IMR-90 (cell line): ENCODE data around the gene C14orf180. TPM values are rescaled to one million over a fixed set of nuclear protein-coding genes. Genes with fewer than 3 reads are reported as not detected.

Experiments used
- ATAC-seq: fragments of 200-7000 bp; cut with Tn5 transposase; 2 replicates; pipeline ENCODE4 v1.9.1; 2020; ENCODE audit warnings: low read depth, mild to moderate bottlenecking, moderate library complexity
- BruUV-seq: library from RNA; stranded (reverse); fragments of 400-500 nt; replicated peaks from 2 replicates; lab custom pipeline; 2021; lab: Mats Ljungman, UMichigan
- CTCF ChIA-PET: fragments of 300-600 bp; formaldehyde crosslinking; extraction: SDS; loops from one replicate; lab custom pipeline; 2021; ENCODE audit warnings: antibody characterized with exemption; lab: Yijun Ruan, JAX
- POLR2A ChIA-PET: fragments of 300-600 bp; sonication (Branson Sonifier 250); formaldehyde crosslinking; loops from one replicate; lab custom pipeline; 2022; ENCODE audit warnings: antibody characterized with exemption; ENCODE audit not compliant: unreplicated experiment; lab: Charles Lee
- DNase-seq: peaks from one replicate; pipeline ENCODE4 v3.0.0; 2013
- H2AFZ ChIP-seq: replicated peaks from 2 replicates; pipeline ENCODE3; 2013; ENCODE audit warnings: low read length, mild to moderate bottlenecking; ENCODE audit not compliant: poor library complexity
- H2AK5ac ChIP-seq: 2 replicates; pipeline ENCODE4 v1.6.1; 2013; ENCODE audit warnings: low read depth, low read length, inconsistent platforms
- H2AK9ac ChIP-seq: replicated peaks from 2 replicates; pipeline ENCODE3; 2013; ENCODE audit warnings: mild to moderate bottlenecking, low read depth, low read length, moderate library complexity; ENCODE audit not compliant: poor library complexity
- H2BK120ac ChIP-seq: 2 replicates; pipeline ENCODE4 v1.6.1; 2013; ENCODE audit warnings: low read depth, low read length, inconsistent platforms
- H2BK15ac ChIP-seq: 3 replicates; pipeline ENCODE4 v1.6.1; 2013; ENCODE audit warnings: low read depth, low read length, inconsistent platforms
- H2BK20ac ChIP-seq: 2 replicates; pipeline ENCODE4 v1.6.1; 2013; ENCODE audit warnings: low read depth, mild to moderate bottlenecking, inconsistent platforms, low read length, moderate library complexity
- H2BK5ac ChIP-seq: 2 replicates; pipeline ENCODE4 v1.6.1; 2013; ENCODE audit warnings: mild to moderate bottlenecking, low read depth, low read length, inconsistent platforms; ENCODE audit not compliant: poor library complexity, severe bottlenecking
- H3K14ac ChIP-seq: replicated peaks from 2 replicates; pipeline ENCODE4 v1.6.1; 2013; ENCODE audit warnings: low read depth, low read length, inconsistent platforms
- H3K18ac ChIP-seq: 2 replicates; pipeline ENCODE4 v1.6.1; 2013; ENCODE audit warnings: low read depth, low read length, control low read depth
- H3K23ac ChIP-seq: 2 replicates; pipeline ENCODE4 v1.6.1; 2013; ENCODE audit warnings: low read depth, low read length, inconsistent platforms
- H3K27ac ChIP-seq: 2 replicates; pipeline ENCODE4 v1.5.1; 2013; ENCODE audit warnings: mild to moderate bottlenecking, control low read depth, low read length; ENCODE audit not compliant: insufficient read depth
- H3K27me3 ChIP-seq: 2 replicates; pipeline ENCODE4 v1.6.1; 2013; ENCODE audit warnings: low read length; ENCODE audit not compliant: control insufficient read depth, insufficient read depth
- H3K36me3 ChIP-seq: 2 replicates; pipeline ENCODE4 v1.6.1; 2013; ENCODE audit warnings: low read length, mixed read lengths; ENCODE audit not compliant: control insufficient read depth, insufficient read depth
- H3K4ac ChIP-seq: 2 replicates; pipeline ENCODE4 v1.6.1; 2013; ENCODE audit warnings: low read depth, low read length, inconsistent platforms
- H3K4me1 ChIP-seq: 2 replicates; pipeline ENCODE4 v1.6.1; 2013; ENCODE audit warnings: low read length, mixed read lengths; ENCODE audit not compliant: control insufficient read depth, insufficient read depth
- H3K4me2 ChIP-seq: 2 replicates; pipeline ENCODE4 v1.6.1; 2013; ENCODE audit warnings: low read depth, mild to moderate bottlenecking, control low read depth, low read length, moderate library complexity
- H3K4me3 ChIP-seq: 2 replicates; pipeline ENCODE4 v1.5.1; 2013; ENCODE audit warnings: low read depth, mild to moderate bottlenecking, control low read depth, low read length, moderate library complexity; ENCODE audit not compliant: insufficient read depth
- H3K56ac ChIP-seq: 2 replicates; pipeline ENCODE4 v1.6.1; 2013; ENCODE audit warnings: low read length, inconsistent platforms; ENCODE audit not compliant: insufficient read depth; ENCODE audit errors: extremely low read depth
- H3K79me1 ChIP-seq, 2 experiments: 2 replicates each; pipeline ENCODE4 v1.6.1; 2013; ENCODE audit warnings: low read length in 2 of 2, inconsistent platforms in 1 of 2, low read depth in 1 of 2
- H3K9ac ChIP-seq: 2 replicates; pipeline ENCODE4 v1.6.1; 2013; ENCODE audit warnings: low read depth, low read length, control low read depth
- H3K9me1 ChIP-seq: 2 replicates; pipeline ENCODE4 v1.6.1; 2013; ENCODE audit warnings: low read length, inconsistent platforms; ENCODE audit not compliant: insufficient read depth
- H3K9me3 ChIP-seq: 2 replicates; pipeline ENCODE4 v1.6.1; 2013; ENCODE audit warnings: low read length; ENCODE audit not compliant: control insufficient read depth, insufficient read depth
- H4K20me1 ChIP-seq: 2 replicates; pipeline ENCODE4 v1.6.1; 2013; ENCODE audit warnings: low read length, inconsistent platforms; ENCODE audit not compliant: insufficient read depth
- H4K5ac ChIP-seq: 2 replicates; pipeline ENCODE4 v1.6.1; 2013; ENCODE audit warnings: mild to moderate bottlenecking, low read depth, low read length, control low read depth
- H4K8ac ChIP-seq, 2 experiments: 2 replicates each; pipeline ENCODE4 v1.6.1; 2013; ENCODE audit warnings: low read depth in 2 of 2, low read length in 2 of 2, control low read depth in 1 of 2, inconsistent platforms in 1 of 2
- H4K91ac ChIP-seq: 2 replicates; pipeline ENCODE4 v1.6.1; 2013; ENCODE audit warnings: low read depth, low read length, inconsistent platforms; ENCODE audit not compliant: insufficient read depth
- BHLHE40 ChIP-seq: fragments of 150-350 bp; IDR thresholded peaks from 2 replicates; pipeline ENCODE4 v1.6.1; 2016; ENCODE audit warnings: mild to moderate bottlenecking, low read depth, low read length
- ELK1 ChIP-seq: fragments of 150-350 bp; IDR thresholded peaks from 2 replicates; pipeline ENCODE4 v1.6.1; 2016; ENCODE audit warnings: low read depth, mild to moderate bottlenecking, low read length, moderate library complexity, borderline replicate concordance
- NFE2L2 ChIP-seq: fragments of 150-350 bp; IDR thresholded peaks from 2 replicates; pipeline ENCODE4 v1.6.1; 2016; ENCODE audit warnings: low read depth, mild to moderate bottlenecking, low read length
- RCOR1 ChIP-seq: IDR thresholded peaks from 2 replicates; pipeline ENCODE4 v1.6.1; 2012; ENCODE audit warnings: mild to moderate bottlenecking, low read length, improper control_type of control experiment; ENCODE audit not compliant: insufficient replicate concordance
- RFX5 ChIP-seq: IDR thresholded peaks from 2 replicates; pipeline ENCODE4 v1.8.0; 2012; ENCODE audit warnings: low read depth, mild to moderate bottlenecking, low read length, moderate library complexity
- WGBS, 2 experiments: methylation state at CpG; one replicate each; pipeline versions ENCODE4 v1.1.5 to v1.1.7; 2013; ENCODE audit warnings: missing lambda C conversion rate in 2 of 2; ENCODE audit not compliant: insufficient read length in 1 of 2; ENCODE audit errors: extremely low coverage in 2 of 2; 5-methylcytosine and 5-hydroxymethylcytosine counted together
- dilution Hi-C: fragments of 300-500 bp; cut with HindIII; formaldehyde crosslinking; loops from one replicate; pipeline ENCODE4 v1.14.3; 2018; ENCODE audit warnings: low sequenced_read_pairs; ENCODE audit not compliant: unreplicated experiment
- in situ Hi-C: fragments of 300-500 bp; cut with MboI; formaldehyde crosslinking; loops from 3 replicates; pipeline ENCODE4 v1.14.3; 2019; ENCODE audit warnings: low sequenced_read_pairs, inconsistent platforms, mixed read lengths
- intact Hi-C: fragments of 100-400 bp; cut with micrococcal nuclease; formaldehyde crosslinking; loops from 2 replicates; pipeline ENCODE4 v1.10.0; 2022
- polyA plus RNA-seq, 3 experiments: library from polyadenylated mRNA; depleted of rRNA; stranded (reverse); fragments of >200 nt; gene quantifications; 2 replicates each; pipeline ENCODE4 v1.2.3, GENCODE V29; 2012; ENCODE audit warnings: low replicate concordance in 1 of 3
- total RNA-seq: library from RNA; depleted of rRNA; stranded (reverse); fragments of >200 nt; gene quantifications from 2 replicates; pipeline ENCODE4 v1.2.3, GENCODE V29; 2012

The C14orf180 gene
- total and polyA plus RNA-seq, 2 of the 4 experiments (the other 2 are of a cell fraction), result not detected

GRCh38 chr14:104577426-104577825 lies 2.1 kb upstream of the C14orf180 start:
- no peak overlapping the region for H4K8ac ChIP-seq
- no peak overlapping the region for H3K18ac ChIP-seq
- CTCF ChIA-PET, result no interaction called here
- intact Hi-C loops (no loop called here), dilution Hi-C loops (no loop called here), in situ Hi-C loops (no loop called here)
- WGBS, 2 experiments, result 57% methylated on average over 2 of the region's 12 CpGs; no CpG with 5 or more reads in 1 of the 2 experiments
- no peak overlapping the region for H2AFZ ChIP-seq
- H3K4ac ChIP-seq, result no peak overlapping the region
- H3K9ac ChIP-seq, result no peak overlapping the region
- ATAC-seq (no peak), DNase-seq (no peak)
- no peak overlapping the region for H3K14ac ChIP-seq
- no peak overlapping the region for H2BK5ac ChIP-seq
- H3K9me1 ChIP-seq, result no peaks in the 10 kb centered on the region
- no peaks in the 10 kb centered on the region for H3K79me1 ChIP-seq
- H3K9me3 ChIP-seq, result no peaks in the 10 kb centered on the region
- TF ChIP-seq NFE2L2, result no peak
- TF ChIP-seq RFX5, result no peak
- no peak for TF ChIP-seq RCOR1
- no peak for TF ChIP-seq ELK1
- no peak for TF ChIP-seq BHLHE40
- no peaks in the 10 kb centered on the region for H3K36me3 ChIP-seq
- no peak overlapping the region for H3K4me2 ChIP-seq
- H3K27ac ChIP-seq, result no peak overlapping the region
- no peak overlapping the region for H2AK5ac ChIP-seq
- no peak overlapping the region for H3K4me3 ChIP-seq
- no peaks in the 10 kb centered on the region for H3K4me1 ChIP-seq
- POLR2A ChIA-PET, result no interaction called here
- no peak overlapping the region for H2AK9ac ChIP-seq
- H3K23ac ChIP-seq, result no peak overlapping the region
- H3K27me3 ChIP-seq, result peaks cover 13% of the 10 kb centered on the region; the same call in 1 of the 2 replicates
- BruUV-seq, result no TSS peak
- no peak overlapping the region for H2BK20ac ChIP-seq
- H2BK120ac ChIP-seq, result no peak overlapping the region
- H4K91ac ChIP-seq, result no peak overlapping the region
- H4K5ac ChIP-seq, result no peak overlapping the region
- H3K56ac ChIP-seq, result no peak overlapping the region
- H4K20me1 ChIP-seq, result no peaks in the 10 kb centered on the region
- no peak overlapping the region for H2BK15ac ChIP-seq
